Keratinocyte (primary cell): ENCODE results near the gene TWIST2. TPM values are rescaled to one million over a fixed set of nuclear protein-coding genes. Genes with fewer than 3 reads are reported as not detected.

Source experiments
- DNase-seq: peaks from one replicate; pipeline ENCODE4 v3.0.0-alpha.2; 2011; ENCODE audit warnings: low read depth, missing footprints, low spot score
- FAIRE-seq: peaks from 2 replicates; lab custom pipeline; 2011; peaks lifted over from hg19 to GRCh38; lab: Jason Lieb, UNC
- H2AFZ ChIP-seq: 2 replicates; pipeline ENCODE4 v1.6.0; 2012; ENCODE audit warnings: low read length, control low read depth, inconsistent platforms; ENCODE audit not compliant: control insufficient read depth
- H3K27ac ChIP-seq: 2 replicates; pipeline ENCODE4 v1.5.1; 2011; ENCODE audit warnings: low read length; ENCODE audit not compliant: control insufficient read depth, insufficient read depth
- H3K27me3 ChIP-seq: 3 replicates; pipeline ENCODE4 v1.6.0; 2011; ENCODE audit warnings: low read length; ENCODE audit not compliant: control insufficient read depth, insufficient read depth; ENCODE audit errors: extremely low read depth
- H3K36me3 ChIP-seq, 2 experiments: 2 replicates in 1 of 2; 3 replicates in 1 of 2; pipeline ENCODE4 v1.5.1; 2011; ENCODE audit warnings: low read length in 2 of 2, mild to moderate bottlenecking in 1 of 2; ENCODE audit not compliant: control insufficient read depth in 2 of 2, insufficient read depth in 2 of 2; ENCODE audit errors: extremely low read depth in 1 of 2
- H3K4me1 ChIP-seq: 3 replicates; pipeline ENCODE4 v1.5.1; 2011; ENCODE audit warnings: low read length; ENCODE audit not compliant: control insufficient read depth, insufficient read depth; ENCODE audit errors: extremely low read depth
- H3K4me2 ChIP-seq: 3 replicates; pipeline ENCODE4 v1.6.0; 2011; ENCODE audit warnings: low read depth, low read length; ENCODE audit not compliant: control insufficient read depth, insufficient read depth; ENCODE audit errors: extremely low read depth
- H3K4me3 ChIP-seq, 3 experiments: fragments of 200-600 bp in 1 of 3; sonication (generic) in 1 of 3; 2 replicates in 2 of 3; 3 replicates in 1 of 3; pipeline ENCODE4 v1.5.1; 2011 to 2016; ENCODE audit warnings: low read length in 3 of 3, mild to moderate bottlenecking in 3 of 3, control low read depth in 2 of 3, inconsistent platforms in 1 of 3, low read depth in 1 of 3, mixed read lengths in 1 of 3, mixed run types in 1 of 3, moderate library complexity in 1 of 3; ENCODE audit not compliant: control insufficient read depth in 2 of 3, insufficient read depth in 2 of 3; ENCODE audit errors: extremely low read depth in 1 of 3
- H3K79me2 ChIP-seq: 2 replicates; pipeline ENCODE4 v1.6.0; 2012; ENCODE audit warnings: low read length; ENCODE audit not compliant: control insufficient read depth, insufficient read depth
- H3K9ac ChIP-seq: 3 replicates; pipeline ENCODE4 v1.6.0; 2011; ENCODE audit warnings: low read length; ENCODE audit not compliant: control insufficient read depth, insufficient read depth; ENCODE audit errors: extremely low read depth
- H3K9me1 ChIP-seq: 3 replicates; pipeline ENCODE4 v1.6.0; 2011; ENCODE audit warnings: low read length; ENCODE audit not compliant: control insufficient read depth, insufficient read depth; ENCODE audit errors: extremely low read depth
- H3K9me3 ChIP-seq: 2 replicates; pipeline ENCODE4 v1.5.1; 2012; ENCODE audit warnings: low read depth, low read length; ENCODE audit not compliant: control insufficient read depth
- H4K20me1 ChIP-seq: 3 replicates; pipeline ENCODE4 v1.6.0; 2011; ENCODE audit warnings: low read length; ENCODE audit not compliant: control insufficient read depth, insufficient read depth; ENCODE audit errors: extremely low read depth
- CTCF ChIP-seq, 3 experiments: IDR thresholded peaks in 1 of 3; conservative IDR thresholded peaks in 1 of 3; optimal IDR thresholded peaks in 1 of 3; 2 replicates in 2 of 3; 3 replicates in 1 of 3; pipeline versions ENCODE3 to v1.5.1; 2011; ENCODE audit warnings: low read length in 3 of 3, mild to moderate bottlenecking in 3 of 3, moderate library complexity in 2 of 3, control low read depth in 1 of 3, inconsistent platforms in 1 of 3; ENCODE audit not compliant: insufficient read depth in 2 of 3; ENCODE audit errors: extremely low read depth in 1 of 3
- EZH2 ChIP-seq: IDR thresholded peaks from one replicate; pipeline ENCODE4 v1.6.1; 2012; ENCODE audit warnings: inconsistent platforms, mild to moderate bottlenecking, low read length, moderate library complexity
- dilution Hi-C: fragments of 300-500 bp; cut with MboI; formaldehyde crosslinking; loops from one replicate; pipeline ENCODE4 v1.7.0; 2020; ENCODE audit warnings: low sequenced_read_pairs; ENCODE audit not compliant: extremely low pct_ligation_motif_present
- polyA plus RNA-seq, 5 experiments: library from polyadenylated mRNA; depleted of rRNA in 3 of 5; stranded (reverse) in 3 of 5; stranded (forward) in 1 of 5; unstranded in 1 of 5; fragments of >200 nt; gene quantifications; 1 replicate in 1 of 5; 2 replicates in 3 of 5; 3 replicates in 1 of 5; pipeline versions ENCODE4 v1.2.1 to v1.2.3, GENCODE V29; 2011 to 2012; ENCODE audit warnings: missing spikeins in 2 of 5, low read depth in 1 of 5, low replicate concordance in 1 of 5

The TWIST2 gene
- polyA plus RNA-seq, 1 donor (not counting 4 experiments of a cell fraction or from before 2014, with no cell fraction given): 5.5 TPM

- Histone ChIP-seq H3K27ac (no peak overlapping the region), H3K79me2 (no peaks in the 10 kb centered on the region)
These were observed 54.4 kb downstream of the TWIST2 start for GRCh38 chr2:238902285-238902684.

GRCh38 chr2:238903141-238903540 is 55.3 kb downstream of the TWIST2 start:
- Histone ChIP-seq H3K27ac (no peak overlapping the region), H3K9me1 (no peaks in the 10 kb centered on the region), H3K9ac (no peak overlapping the region), H3K9me3 (no peaks in the 10 kb centered on the region), H3K27me3 (peaks cover 7% of the 10 kb centered on the region), H4K20me1 (no peaks in the 10 kb centered on the region), H3K4me3 (no peak overlapping the region), H3K36me3 (no peaks in the 10 kb centered on the region), H3K4me1 (no peaks in the 10 kb centered on the region), H2AFZ (no peak overlapping the region), H3K4me2 (no peak overlapping the region), H3K79me2 (no peaks in the 10 kb centered on the region)
- TF ChIP-seq EZH2 (no peak), CTCF (optimal IDR thresholded peaks at IDR 0.05 in 1 of 3, IDR thresholded peaks at IDR 0.05 in 1 of 3, conservative IDR thresholded peaks at IDR 0.05 in 1 of 3; ENCODE audit: extremely low read depth in 1 of 3, insufficient read depth in 2 of 3, low read length in 3 of 3) (no peak)
- DNase-seq (no peak), FAIRE-seq (no peak)
- dilution Hi-C loops: no loop called here

More at GRCh38 chr2:238902285-238902684, 54.4 kb downstream of the TWIST2 start:
- Histone ChIP-seq H3K4me3 (no peak overlapping the region), H4K20me1 (no peaks in the 10 kb centered on the region), H3K4me2 (no peak overlapping the region), H3K9me1 (no peaks in the 10 kb centered on the region), H2AFZ (no peak overlapping the region), H3K9ac (no peak overlapping the region), H3K27me3 (peaks cover 7% of the 10 kb centered on the region), H3K9me3 (no peaks in the 10 kb centered on the region), H3K36me3 (no peaks in the 10 kb centered on the region), H3K4me1 (no peaks in the 10 kb centered on the region)
- FAIRE-seq (no peak), DNase-seq (no peak)
- dilution Hi-C loops: no loop called here
- no peak for TF ChIP-seq CTCF (optimal IDR thresholded peaks at IDR 0.05 in 1 of 3, IDR thresholded peaks at IDR 0.05 in 1 of 3, conservative IDR thresholded peaks at IDR 0.05 in 1 of 3; ENCODE audit: extremely low read depth in 1 of 3, insufficient read depth in 2 of 3, low read length in 3 of 3)
- no peak for TF ChIP-seq EZH2
